Measurements from ENCODE around the gene PRR23E.

PRR23E gene, protein sequence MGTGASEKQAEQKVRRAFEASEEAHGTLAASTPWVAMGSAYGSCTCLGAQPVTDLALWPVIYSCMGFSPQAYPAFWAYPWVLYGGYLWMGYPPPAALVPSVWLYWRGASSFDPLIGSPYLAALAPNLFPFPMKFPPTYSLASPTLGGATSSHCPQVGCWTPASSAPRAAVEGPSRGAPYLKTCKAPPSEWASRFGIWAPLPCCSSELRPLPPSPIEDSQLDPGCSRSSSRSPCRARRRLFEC

DNA sequence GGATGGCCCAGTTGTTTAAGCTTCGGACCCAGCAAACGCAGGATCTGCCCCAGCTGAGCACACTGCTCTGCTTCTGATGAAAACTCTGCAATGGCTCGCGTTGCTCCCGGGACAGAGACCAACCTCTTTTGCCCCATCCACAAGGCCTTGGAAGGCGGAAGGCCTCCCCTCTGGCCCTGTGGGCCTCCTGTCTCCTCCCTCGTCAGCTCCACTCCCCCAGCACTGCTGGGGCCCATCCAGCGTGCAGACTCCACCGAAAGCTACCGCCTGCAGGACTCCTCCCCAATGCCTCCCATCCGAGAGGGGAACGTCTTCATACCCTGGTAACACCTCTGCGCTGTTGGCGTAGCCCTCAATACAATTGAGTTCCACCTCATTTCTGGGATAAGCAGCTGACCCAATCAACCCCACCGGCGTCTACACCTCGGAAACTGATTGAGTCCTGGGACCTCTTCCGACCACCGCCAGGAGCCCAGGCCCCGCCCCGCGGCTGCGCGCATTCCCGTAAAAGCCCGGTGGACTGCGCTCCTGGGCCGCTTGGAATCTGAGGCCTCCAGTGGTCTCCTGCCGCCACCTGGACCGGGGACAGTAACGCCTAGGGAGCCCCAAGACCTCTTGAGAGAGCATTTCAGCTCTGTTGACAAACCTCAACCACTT is at the start of gene PRR23E:
Gene PRR23E (plus strand): TSS at position 556 of the 657 bp plus-strand sequence. CDS start 3,555 bp downstream, outside the sequence.
- no peak for DNase-seq (ENCODE audit: low spot score)
- TF ChIP-seq, protein P1, sequence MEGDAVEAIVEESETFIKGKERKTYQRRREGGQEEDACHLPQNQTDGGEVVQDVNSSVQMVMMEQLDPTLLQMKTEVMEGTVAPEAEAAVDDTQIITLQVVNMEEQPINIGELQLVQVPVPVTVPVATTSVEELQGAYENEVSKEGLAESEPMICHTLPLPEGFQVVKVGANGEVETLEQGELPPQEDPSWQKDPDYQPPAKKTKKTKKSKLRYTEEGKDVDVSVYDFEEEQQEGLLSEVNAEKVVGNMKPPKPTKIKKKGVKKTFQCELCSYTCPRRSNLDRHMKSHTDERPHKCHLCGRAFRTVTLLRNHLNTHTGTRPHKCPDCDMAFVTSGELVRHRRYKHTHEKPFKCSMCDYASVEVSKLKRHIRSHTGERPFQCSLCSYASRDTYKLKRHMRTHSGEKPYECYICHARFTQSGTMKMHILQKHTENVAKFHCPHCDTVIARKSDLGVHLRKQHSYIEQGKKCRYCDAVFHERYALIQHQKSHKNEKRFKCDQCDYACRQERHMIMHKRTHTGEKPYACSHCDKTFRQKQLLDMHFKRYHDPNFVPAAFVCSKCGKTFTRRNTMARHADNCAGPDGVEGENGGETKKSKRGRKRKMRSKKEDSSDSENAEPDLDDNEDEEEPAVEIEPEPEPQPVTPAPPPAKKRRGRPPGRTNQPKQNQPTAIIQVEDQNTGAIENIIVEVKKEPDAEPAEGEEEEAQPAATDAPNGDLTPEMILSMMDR (IDR thresholded peaks at IDR 0.05; ENCODE audit: extremely low read depth, missing control alignments) = no peak

DNA sequence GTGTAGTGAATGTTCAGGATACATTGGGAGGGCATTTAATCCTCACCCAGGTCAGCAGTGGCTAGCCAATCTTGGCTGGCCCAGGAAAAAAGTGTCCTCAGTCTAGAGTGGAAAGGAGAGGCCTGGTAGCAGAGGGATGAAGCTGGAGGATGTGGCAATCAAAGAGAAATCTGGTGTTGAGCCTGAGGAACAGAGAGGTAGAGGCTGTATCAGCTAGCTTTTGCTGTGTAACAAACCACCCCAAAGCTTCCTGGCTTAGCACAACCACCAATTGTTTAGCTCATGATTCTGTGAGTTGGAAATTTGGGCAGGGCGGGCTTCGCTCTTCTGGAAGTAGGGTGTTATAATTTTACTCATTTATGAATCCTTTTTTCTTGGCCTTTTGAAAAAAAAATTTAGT is 49.8 kb upstream of the PRR23E start:
- TF ChIP-seq, protein P1 (IDR thresholded peaks at IDR 0.05; ENCODE audit: extremely low read depth, missing control alignments) = no peak
- no peak for DNase-seq (ENCODE audit: low spot score)

DNA sequence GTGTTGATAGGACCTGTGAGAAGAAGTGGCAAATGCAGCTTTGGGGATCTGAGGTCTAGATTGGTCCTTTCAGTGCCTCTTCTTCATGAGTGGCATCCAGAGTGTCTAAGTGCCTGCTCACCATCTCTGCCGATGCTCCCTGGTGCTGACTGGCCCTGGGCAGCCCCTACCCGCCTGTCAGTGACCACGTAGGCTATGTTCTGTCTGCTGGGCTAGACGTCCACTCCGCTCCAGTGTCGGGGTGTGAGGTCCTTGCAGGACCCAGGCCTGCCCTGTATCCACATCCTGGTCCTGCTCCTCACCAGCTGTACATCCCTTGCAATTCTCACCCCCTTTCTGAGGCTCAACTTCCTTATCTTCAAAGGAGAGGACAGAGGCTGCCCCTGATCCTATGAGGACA is 48.3 kb upstream of the PRR23E start:
- no peak for DNase-seq (ENCODE audit: low spot score)
- TF ChIP-seq, protein P1 (IDR thresholded peaks at IDR 0.05; ENCODE audit: extremely low read depth, missing control alignments) = no peak

DNA sequence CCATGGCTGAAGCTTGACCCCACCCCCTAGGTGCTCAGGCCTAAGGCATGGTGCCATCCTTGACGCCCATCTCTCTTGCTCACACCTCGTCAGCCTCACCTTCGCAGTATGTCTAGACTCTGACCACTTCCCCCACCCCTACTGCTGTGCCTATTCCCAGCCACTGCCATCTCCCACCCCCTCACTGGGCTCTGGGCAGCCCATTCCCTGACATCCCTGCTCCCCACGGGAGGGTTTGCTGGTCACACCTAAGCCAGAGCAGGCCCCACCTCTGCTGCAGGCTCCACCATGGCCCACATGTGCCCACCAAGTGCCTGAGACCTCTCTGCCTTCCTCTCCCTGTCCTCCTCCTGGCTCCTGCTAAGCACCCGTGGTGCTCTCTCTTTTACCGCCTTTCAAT is 47.7 kb upstream of the PRR23E start:
- DNase-seq (ENCODE audit: low spot score) = no peak
- TF ChIP-seq, protein P1 (IDR thresholded peaks at IDR 0.05; ENCODE audit: extremely low read depth, missing control alignments) = no peak

DNA sequence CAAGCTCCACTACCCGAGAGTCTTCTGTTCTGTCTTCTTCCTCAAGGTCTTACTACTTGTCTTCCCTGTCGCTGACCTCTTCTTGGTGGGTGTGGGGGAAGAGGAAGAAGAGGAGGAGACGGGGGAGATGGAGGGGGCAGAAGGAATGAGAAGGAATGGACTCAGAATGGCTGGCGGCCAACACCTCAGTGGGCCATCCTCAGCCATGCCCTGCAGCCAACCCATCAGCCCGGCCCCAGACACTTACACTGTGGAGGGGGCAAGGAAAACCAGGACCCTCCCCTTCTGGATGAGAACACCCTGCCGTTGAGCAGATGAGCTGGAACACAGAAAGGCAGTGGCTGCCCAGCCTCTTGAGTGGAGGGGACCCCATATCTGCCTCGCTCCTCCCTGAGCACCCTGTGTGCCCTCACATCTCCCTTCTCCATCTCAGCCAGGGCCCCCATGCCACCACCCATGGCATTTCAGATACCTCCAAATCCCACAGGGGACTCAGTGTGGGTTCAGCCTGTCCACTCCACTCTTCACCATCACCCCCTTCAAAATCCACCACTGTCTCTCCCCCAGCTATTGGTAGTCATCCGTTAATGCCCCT is 45.5 kb upstream of the PRR23E start:
- TF ChIP-seq, protein P1 (IDR thresholded peaks at IDR 0.05; ENCODE audit: extremely low read depth, missing control alignments) = no peak
- no peak for DNase-seq (ENCODE audit: low spot score)

DNA sequence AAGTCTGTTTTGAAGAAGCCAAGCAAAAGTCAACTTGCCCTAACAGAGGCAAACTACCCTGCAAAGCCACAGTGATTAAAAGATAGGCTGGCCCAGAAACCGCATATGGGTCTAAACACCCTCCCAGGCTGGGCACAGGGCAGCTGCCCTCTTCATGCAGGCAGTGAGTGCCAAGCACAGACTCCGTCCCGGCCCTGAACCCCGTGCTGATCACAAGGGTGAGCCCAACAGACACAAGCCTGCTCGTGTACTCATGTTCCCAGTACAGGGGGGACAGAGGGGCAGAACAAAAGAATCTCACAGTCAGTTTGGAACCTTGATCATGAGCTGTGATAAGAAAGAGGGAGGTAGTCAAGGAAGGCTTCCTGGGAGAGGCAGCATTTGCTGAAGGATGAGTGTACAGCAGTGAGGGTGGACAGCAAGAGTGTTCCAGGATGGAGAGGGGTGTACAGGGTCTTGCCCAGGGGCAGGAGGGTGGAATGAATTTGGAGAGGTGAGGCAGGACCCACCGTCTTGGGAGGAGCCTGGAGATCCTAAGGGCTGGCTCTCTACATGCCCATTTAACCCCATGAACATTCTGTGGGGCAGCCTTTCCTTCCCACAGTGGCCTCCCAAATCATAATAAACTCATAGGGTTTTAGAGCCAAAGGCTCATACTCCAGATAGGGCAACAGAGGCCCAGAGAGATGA is 43.2 kb upstream of the PRR23E start:
- TF ChIP-seq, protein P1 (IDR thresholded peaks at IDR 0.05; ENCODE audit: extremely low read depth, missing control alignments) = no peak
- DNase-seq (ENCODE audit: low spot score) = no peak
